ENCODE data around the gene MRNIP.

MRNIP gene

DNA sequence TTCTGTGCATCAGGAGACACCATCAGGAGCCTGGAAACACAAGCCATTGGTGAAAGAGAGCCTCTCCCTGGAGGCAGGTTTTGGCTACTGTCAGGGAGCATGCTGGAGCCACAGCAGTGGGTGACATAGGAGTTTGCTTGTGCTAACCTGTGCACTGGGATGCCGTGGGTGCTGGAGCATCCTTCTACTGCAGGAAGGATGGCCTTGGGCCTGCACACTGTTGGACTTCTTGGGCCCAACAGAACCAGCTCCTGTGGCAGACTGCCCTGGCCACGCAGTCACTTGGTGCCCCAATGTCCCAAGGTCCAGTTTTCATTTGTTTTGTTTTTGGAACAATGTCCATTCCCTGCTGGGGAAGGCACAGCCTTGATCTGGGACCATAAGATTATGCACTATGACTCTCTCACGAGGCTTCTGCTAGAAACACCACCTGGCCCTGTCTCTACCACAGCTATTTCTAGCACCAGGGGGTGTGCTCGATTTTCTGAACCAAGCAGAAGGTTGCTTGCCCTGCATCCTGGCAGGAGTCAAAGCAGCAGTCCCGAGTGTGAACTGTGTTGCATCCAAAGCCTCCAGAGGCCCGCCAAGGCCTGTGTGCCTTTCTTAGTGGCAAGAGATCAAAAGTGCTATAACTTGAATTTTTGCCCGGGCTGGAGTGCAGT, 70.3 kb downstream of the MRNIP start:
- no peak for DNase-seq

Measured in NCI-H2107 (cell line).